GM12875 (cell line): ENCODE results near the gene PGRMC2.

ENCODE experiments used
- H3K4me3 ChIP-seq: one replicate; pipeline ENCODE4 v1.5.1; 2011; ENCODE audit warnings: low read depth, low read length, control low read depth
- CTCF ChIP-seq: IDR thresholded peaks from 2 replicates; pipeline ENCODE4 v1.5.1; 2011; ENCODE audit warnings: low read depth, mild to moderate bottlenecking, control low read depth, inconsistent platforms, low read length, moderate library complexity, borderline replicate concordance; ENCODE audit not compliant: insufficient read depth

PGRMC2 gene

DNA sequence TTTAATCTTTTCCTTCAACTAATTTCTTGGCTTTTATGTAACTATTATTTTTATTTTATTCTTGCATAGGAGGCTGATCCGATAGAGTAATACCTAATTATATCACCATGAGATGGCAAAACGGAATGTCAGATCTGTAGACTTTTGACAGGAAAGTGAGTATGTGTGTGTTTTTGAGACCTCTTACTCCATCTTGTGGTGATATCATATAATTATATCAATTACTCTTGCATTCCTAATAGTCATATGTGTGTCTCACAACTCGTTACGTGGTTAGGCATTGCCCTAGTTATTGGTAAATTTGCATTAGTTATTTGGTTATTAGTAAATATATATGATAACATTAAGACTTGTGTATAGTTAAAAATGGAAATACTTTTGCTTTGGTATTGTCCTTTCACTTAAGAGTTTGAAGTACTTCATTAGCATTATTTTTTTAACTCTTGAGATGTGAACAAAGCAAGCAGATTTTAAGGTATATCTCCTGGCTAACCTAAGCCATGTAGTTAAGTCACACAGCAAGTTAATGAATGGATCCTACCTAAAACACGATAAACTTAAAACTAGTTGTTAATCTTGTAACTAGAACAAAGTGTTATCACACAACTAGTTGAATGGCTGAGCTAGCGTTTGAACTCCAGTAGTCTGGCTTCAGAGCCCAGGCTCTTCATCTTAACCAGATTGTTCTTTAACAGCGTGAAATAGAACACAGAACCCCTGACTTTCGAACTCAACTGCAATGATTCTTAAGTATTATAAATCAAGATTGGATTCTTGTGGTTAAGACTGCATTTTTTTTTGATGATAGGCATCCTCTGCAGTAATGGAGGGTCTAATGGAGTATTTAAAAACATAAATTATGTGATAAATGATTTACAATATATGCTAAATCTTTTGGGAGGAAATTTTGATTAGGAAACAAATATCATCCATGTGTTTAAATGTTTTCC lies 67.1 kb downstream of the PGRMC2 start:
- TF ChIP-seq CTCF = no peak
- H3K4me3 ChIP-seq = no peak overlapping the region
